Measurements from ENCODE around the gene STX10.
A peak's percentile ranks its signal among the peaks of the same experiment; 100 is the strongest.

Gene STX10

GRCh38 chr19:13112555-13112954 is 37.6 kb downstream of the STX10 start:
- Mint-ChIP-seq H3K27me3 (no peaks in the 10 kb centered on the region), H3K4me1 (peaks cover 14 to 53% of the 10 kb centered on the region in 2 donors), H3K9me3 (no peaks in the 10 kb centered on the region), H3K4me3 (no peak overlapping the region), H3K36me3 (peaks cover 26 to 44% of the 10 kb centered on the region in 2 donors), H3K27ac (no peak overlapping the region)
- no peak for DNase-seq
- ATAC-seq (replicated peaks): no peak

- H3K4me1 Mint-ChIP-seq: peaks cover 11 to 48% of the 10 kb centered on the region in 2 donors
- ATAC-seq (replicated peaks): no peak
- DNase-seq: no peak
- H3K27me3 Mint-ChIP-seq: no peaks in the 10 kb centered on the region
- H3K4me3 Mint-ChIP-seq: peak overlapping the region in 1 of 2 donors; percentile 21
- no peak overlapping the region for H3K27ac Mint-ChIP-seq
- H3K9me3 Mint-ChIP-seq: no peaks in the 10 kb centered on the region
- H3K36me3 Mint-ChIP-seq: peaks cover 29 to 44% of the 10 kb centered on the region in 2 donors
Observed at GRCh38 chr19:13110099-13110610, 40.0 kb downstream of the STX10 start.

DNA sequence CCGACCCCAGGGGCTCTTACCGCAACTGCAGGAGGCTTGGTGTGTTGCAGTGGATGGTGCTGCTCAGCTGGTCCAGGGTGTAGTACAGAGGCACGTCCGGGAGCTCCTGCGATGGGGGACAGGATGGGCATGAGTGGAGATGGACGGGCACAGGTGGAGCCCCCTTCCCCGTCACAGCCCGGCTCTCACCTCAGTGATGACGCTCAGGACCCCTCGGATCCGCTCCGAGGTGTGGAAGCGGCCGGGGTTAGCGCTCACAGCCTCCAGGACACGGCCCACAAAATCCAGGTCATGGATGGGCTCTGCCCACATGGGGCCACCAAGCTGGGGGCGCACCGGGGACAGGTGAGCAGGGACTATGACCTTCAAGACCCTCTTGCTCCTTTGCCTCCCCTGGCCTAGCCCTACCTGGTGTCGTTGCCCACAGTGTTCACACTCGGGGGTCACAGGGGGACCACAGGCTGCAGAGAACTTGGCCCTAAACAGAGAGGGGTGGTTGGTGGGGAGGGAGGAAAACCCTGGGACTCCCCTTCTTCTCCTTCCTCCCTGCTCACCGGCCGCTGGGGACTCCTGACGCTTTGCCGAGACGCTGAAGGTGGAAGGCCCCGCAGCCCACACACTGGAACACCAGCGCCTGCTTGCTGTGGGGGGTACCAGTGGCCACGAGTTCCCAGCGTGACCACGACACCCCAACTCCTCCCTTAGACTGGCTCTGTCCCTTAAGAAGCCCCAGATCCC is 40.6 kb downstream of the STX10 start:
- no peaks in the 10 kb centered on the region for H3K9me3 Mint-ChIP-seq
- peaks cover 15 to 50% of the 10 kb centered on the region in 2 donors for H3K4me1 Mint-ChIP-seq
- no peak overlapping the region for H3K4me3 Mint-ChIP-seq
- H3K27me3 Mint-ChIP-seq: no peaks in the 10 kb centered on the region
- H3K36me3 Mint-ChIP-seq: peaks cover 31 to 46% of the 10 kb centered on the region in 2 donors
- DNase-seq (no peak), ATAC-seq (replicated peaks) (no peak)
- H3K27ac Mint-ChIP-seq: no peak overlapping the region

- Mint-ChIP-seq H3K4me1 (peaks cover 29 to 73% of the 10 kb centered on the region in 2 donors), H3K27ac (peak overlapping the region; percentile 95), H3K9me3 (peaks cover 0 to 3% of the 10 kb centered on the region in 2 donors), H3K36me3 (peaks cover 24 to 41% of the 10 kb centered on the region in 2 donors), H3K27me3 (no peaks in the 10 kb centered on the region), H3K4me3 (peak overlapping the region; percentile 92 to 96)
- ATAC-seq (replicated peaks): peak; percentile 0
- DNase-seq: peak; percentile 35
Observed at GRCh38 chr19:13104848-13105711, 45.1 kb downstream of the STX10 start.

DNA sequence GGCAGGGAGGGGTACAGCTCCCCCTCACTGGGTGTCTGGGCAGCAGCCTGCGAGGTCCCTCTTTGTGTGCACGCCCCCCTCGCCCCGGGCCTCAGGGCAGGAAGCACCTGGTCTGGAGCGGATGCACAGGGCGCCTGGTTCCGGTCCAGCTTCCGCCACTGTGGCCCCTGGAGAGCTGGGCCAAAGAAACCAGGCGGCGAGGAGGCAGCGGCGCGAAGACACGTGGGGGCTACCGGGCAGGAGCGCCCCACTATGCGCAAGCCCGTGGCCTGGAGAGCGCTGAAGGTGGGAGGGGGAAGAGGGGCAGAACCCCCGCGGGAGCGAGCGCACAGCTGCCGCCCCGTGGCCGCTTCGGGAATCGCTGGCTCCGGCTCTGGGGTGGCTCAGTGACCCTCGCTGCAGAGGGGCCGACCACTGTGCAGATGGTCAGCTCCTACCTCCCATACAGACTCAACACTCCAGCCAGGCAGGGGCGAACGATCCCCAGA is 45.8 kb downstream of the STX10 start:
- peaks cover 0 to 4% of the 10 kb centered on the region in 2 donors for H3K9me3 Mint-ChIP-seq
- peaks cover 34 to 77% of the 10 kb centered on the region in 2 donors for H3K4me1 Mint-ChIP-seq
- H3K36me3 Mint-ChIP-seq: peaks cover 25 to 43% of the 10 kb centered on the region in 2 donors
- H3K27ac Mint-ChIP-seq: peak overlapping the region; percentile 95
- DNase-seq (peak; percentile 85), ATAC-seq (replicated peaks) (peak; percentile 41 to 48)
- H3K4me3 Mint-ChIP-seq: peak overlapping the region; percentile 92 to 96
- H3K27me3 Mint-ChIP-seq: no peaks in the 10 kb centered on the region

DNA sequence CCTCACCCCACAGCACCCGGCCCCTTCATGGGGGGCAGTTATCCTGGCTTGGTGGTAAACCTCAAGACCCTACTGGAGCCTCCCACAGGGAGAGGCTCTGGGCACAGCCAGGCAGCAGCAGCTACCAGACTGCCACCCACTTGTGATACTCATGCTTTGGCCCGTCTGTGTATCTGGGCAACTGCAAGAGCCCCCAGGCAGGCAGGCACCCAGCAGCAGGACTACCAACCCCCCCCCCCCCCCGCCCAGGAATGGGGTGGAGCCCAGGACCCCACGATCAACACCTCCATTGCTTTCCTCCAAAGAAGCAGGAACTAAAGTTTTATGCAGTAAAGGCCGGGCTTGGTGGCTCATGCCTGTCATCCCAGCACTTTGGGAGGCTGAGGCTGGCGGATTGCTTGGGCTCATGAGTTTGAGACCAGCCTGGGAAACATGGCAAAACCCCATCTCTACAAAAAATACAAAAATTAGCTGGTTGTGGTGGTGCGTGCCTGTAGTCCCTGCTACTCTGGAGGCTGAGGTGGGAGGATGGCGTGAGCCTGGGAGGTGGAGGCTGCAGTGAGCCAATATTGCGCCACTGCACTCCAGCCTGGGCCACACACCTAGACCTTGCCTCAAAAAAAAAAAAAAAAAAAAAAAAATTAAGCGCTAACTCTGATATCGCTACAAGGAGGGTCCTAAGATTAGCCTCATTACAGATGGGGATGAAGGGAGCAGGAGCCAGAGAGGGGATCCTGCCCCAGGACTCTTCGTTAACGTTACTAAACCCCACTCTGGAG is 46.4 kb downstream of the STX10 start:
- H3K36me3 Mint-ChIP-seq: peaks cover 24 to 43% of the 10 kb centered on the region in 2 donors
- peaks cover 0 to 4% of the 10 kb centered on the region in 2 donors for H3K9me3 Mint-ChIP-seq
- H3K27me3 Mint-ChIP-seq: no peaks in the 10 kb centered on the region
- peak; percentile 0 to 1 for ATAC-seq (replicated peaks)
- H3K27ac Mint-ChIP-seq: peak overlapping the region; percentile 95
- H3K4me3 Mint-ChIP-seq: peak overlapping the region; percentile 92 to 96
- peak; percentile 31 for DNase-seq
- H3K4me1 Mint-ChIP-seq: peaks cover 35 to 79% of the 10 kb centered on the region in 2 donors

GRCh38 chr19:13102666-13103580 is 47.3 kb downstream of the STX10 start, which contains the start of gene LYL1:
TSS of gene LYL1 (minus strand) at chr19:13102858. CDS start at chr19:13101171, 1,687 bp downstream.
- Mint-ChIP-seq H3K4me3 (peak within 1 kb of the TSS; percentile 92 to 94), H3K27ac (peak within 1 kb of the TSS; percentile 95), H3K9me3 (peaks cover 0 to 4% of the 10 kb centered on the region in 2 donors), H3K4me1 (peaks cover 41 to 87% of the 10 kb centered on the region in 2 donors), H3K27me3 (no peaks in the 10 kb centered on the region), H3K36me3 (peaks cover 25 to 44% of the 10 kb centered on the region in 2 donors)
- DNase-seq (peak; percentile 83), ATAC-seq (replicated peaks) (peak; percentile 70 to 75)

GRCh38 chr19:13102416-13102665 is 47.8 kb downstream of the STX10 start:
- no peaks in the 10 kb centered on the region for H3K27me3 Mint-ChIP-seq
- H3K4me1 Mint-ChIP-seq: peaks cover 42 to 87% of the 10 kb centered on the region in 2 donors
- H3K9me3 Mint-ChIP-seq: peaks cover 0 to 4% of the 10 kb centered on the region in 2 donors
- H3K27ac Mint-ChIP-seq: peak overlapping the region; percentile 95
- peak; percentile 15 to 18 for ATAC-seq (replicated peaks)
- no peak for DNase-seq
- H3K36me3 Mint-ChIP-seq: peaks cover 22 to 41% of the 10 kb centered on the region in 2 donors
- H3K4me3 Mint-ChIP-seq: peak overlapping the region; percentile 92 to 94

- Mint-ChIP-seq H3K27me3 (no peaks in the 10 kb centered on the region), H3K27ac (peak overlapping the region; percentile 95), H3K9me3 (peaks cover 0 to 4% of the 10 kb centered on the region in 2 donors), H3K4me3 (peak overlapping the region; percentile 92 to 94), H3K4me1 (peaks cover 43 to 88% of the 10 kb centered on the region in 2 donors), H3K36me3 (peaks cover 17 to 38% of the 10 kb centered on the region in 2 donors)
- no peak for ATAC-seq (replicated peaks)
- DNase-seq: no peak
Observed at GRCh38 chr19:13101590-13102415, 48.4 kb downstream of the STX10 start.

DNA sequence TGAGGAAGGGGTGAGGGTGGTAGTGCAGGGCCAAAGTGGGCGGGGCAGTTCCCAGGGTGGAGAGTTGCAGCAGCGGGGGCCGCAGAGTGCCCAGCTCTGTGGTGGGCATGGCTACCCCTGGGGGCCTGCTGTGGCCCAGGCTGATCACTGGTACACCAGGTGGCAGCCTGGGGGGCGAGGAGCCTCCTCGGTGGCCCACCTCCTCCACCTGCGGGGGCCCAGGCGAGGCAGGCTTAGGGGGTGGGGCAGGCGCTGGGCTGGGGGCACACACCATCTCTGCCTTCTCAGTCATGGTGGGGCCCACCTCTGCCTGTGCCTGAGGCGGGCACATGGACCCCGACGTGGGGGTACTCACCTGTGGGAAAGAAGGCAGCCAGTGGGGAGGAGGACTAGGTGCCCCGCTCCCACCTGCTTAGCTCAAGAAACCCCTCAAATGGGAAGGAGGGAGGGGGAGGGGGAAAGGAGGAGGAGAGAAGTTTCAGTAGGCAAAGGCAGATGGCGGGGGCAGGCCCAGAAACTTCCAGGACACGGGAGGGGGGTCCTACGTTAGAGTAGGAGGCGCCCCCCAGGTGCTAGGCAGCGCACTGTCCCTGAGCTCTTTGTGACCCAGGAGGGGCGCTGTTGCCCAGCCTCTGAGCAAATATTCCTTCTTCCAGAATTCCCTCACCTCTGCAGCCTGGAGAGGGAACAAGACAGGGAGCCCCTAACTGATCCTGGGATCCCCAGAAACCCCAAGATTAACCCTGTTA is 49.2 kb downstream of the STX10 start:
- peaks cover 46 to 92% of the 10 kb centered on the region in 2 donors for H3K4me1 Mint-ChIP-seq
- no peak for DNase-seq
- peak overlapping the region; percentile 92 to 94 for H3K4me3 Mint-ChIP-seq
- peaks cover 0 to 4% of the 10 kb centered on the region in 2 donors for H3K9me3 Mint-ChIP-seq
- no peaks in the 10 kb centered on the region for H3K27me3 Mint-ChIP-seq
- ATAC-seq (replicated peaks): no peak
- peaks cover 17 to 38% of the 10 kb centered on the region in 2 donors for H3K36me3 Mint-ChIP-seq
- peak overlapping the region; percentile 95 for H3K27ac Mint-ChIP-seq

- ATAC-seq (replicated peaks): peak; percentile 28 to 29
Observed at GRCh38 chr19:13100031-13100588, 50.1 kb downstream of the STX10 start.

More at GRCh38 chr19:13100031-13100588, 50.1 kb downstream of the STX10 start:
- Mint-ChIP-seq H3K4me3 (peak overlapping the region; percentile 92 to 94), H3K9me3 (peaks cover 0 to 4% of the 10 kb centered on the region in 2 donors), H3K27me3 (no peaks in the 10 kb centered on the region), H3K36me3 (peaks cover 17 to 32% of the 10 kb centered on the region in 2 donors), H3K27ac (peak overlapping the region; percentile 94), H3K4me1 (peaks cover 49 to 88% of the 10 kb centered on the region in 2 donors)
- peak; percentile 68 for DNase-seq

Data from stimulated activated naive B cell treated with anti-CD40 and anti-IgM and Interleukin-4, amounts not matched to agents 10 μg/mL and 1 μg/mL and 100 μg/mL, for 72 hours (primary cell).